ENCODE results near the gene PCDH1. TPM values are rescaled to one million over a fixed set of nuclear protein-coding genes. Genes with fewer than 3 reads are reported as not detected.
A peak's percentile ranks its signal among the peaks of the same experiment; 100 is the strongest.

The PCDH1 gene
- total and polyA plus RNA-seq, 2 of the 13 experiments (the other 11 are each of a cell fraction or from before 2014, with no cell fraction given): 0.11 to 0.83 TPM

DNA sequence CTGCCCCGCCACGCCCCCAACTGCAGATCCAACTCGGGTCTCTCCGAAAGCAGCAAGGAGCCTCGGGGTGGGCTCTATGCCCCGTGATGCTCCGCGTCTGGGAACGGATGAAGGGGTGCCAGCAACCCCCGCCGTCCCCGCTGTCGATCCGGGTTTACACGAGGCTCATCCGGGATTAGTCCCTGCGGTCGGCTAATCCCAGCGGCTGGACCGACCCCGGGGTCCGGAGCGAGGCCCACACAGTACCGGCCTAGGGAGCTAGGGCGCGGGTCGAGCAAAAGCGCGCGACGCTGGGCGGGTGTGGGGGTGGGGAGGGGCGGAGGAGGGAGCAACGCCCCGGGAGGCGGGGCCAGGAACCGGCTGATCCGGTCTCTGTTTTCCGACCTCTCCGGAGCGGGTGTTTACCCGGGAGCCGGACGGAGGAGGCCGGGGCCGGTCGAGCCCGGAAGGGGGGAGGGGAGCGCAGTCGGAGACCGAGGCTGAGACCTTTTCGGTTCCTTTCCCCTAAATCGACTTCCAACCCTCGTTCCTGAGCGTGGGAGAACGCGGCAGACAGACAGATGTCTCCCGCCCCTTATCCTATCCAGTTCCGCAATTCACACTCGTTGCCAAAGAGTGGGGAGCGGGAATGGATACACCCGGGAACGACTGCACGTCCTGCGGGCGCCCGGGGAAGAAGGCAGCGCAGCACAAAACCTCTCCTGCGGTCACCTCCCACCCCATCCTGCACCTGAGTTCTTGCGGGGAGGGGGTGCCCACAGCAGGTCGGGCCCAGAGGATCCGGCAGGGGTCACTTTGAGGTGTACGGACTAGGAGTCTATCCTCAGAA, 28.6 kb downstream of the PCDH1 start (continued):
- TF ChIP-seq, protein P1, sequence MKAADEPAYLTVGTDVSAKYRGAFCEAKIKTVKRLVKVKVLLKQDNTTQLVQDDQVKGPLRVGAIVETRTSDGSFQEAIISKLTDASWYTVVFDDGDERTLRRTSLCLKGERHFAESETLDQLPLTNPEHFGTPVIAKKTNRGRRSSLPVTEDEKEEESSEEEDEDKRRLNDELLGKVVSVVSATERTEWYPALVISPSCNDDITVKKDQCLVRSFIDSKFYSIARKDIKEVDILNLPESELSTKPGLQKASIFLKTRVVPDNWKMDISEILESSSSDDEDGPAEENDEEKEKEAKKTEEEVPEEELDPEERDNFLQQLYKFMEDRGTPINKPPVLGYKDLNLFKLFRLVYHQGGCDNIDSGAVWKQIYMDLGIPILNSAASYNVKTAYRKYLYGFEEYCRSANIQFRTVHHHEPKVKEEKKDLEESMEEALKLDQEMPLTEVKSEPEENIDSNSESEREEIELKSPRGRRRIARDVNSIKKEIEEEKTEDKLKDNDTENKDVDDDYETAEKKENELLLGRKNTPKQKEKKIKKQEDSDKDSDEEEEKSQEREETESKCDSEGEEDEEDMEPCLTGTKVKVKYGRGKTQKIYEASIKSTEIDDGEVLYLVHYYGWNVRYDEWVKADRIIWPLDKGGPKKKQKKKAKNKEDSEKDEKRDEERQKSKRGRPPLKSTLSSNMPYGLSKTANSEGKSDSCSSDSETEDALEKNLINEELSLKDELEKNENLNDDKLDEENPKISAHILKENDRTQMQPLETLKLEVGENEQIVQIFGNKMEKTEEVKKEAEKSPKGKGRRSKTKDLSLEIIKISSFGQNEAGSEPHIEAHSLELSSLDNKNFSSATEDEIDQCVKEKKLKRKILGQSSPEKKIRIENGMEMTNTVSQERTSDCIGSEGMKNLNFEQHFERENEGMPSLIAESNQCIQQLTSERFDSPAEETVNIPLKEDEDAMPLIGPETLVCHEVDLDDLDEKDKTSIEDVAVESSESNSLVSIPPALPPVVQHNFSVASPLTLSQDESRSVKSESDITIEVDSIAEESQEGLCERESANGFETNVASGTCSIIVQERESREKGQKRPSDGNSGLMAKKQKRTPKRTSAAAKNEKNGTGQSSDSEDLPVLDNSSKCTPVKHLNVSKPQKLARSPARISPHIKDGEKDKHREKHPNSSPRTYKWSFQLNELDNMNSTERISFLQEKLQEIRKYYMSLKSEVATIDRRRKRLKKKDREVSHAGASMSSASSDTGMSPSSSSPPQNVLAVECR (CRISPR knock-in tag; IDR thresholded peaks at IDR 0.05; ENCODE audit: borderline replicate concordance): peak; percentile 72; the same call in 1 of the 2 replicates
- TF ChIP-seq, protein P2, sequence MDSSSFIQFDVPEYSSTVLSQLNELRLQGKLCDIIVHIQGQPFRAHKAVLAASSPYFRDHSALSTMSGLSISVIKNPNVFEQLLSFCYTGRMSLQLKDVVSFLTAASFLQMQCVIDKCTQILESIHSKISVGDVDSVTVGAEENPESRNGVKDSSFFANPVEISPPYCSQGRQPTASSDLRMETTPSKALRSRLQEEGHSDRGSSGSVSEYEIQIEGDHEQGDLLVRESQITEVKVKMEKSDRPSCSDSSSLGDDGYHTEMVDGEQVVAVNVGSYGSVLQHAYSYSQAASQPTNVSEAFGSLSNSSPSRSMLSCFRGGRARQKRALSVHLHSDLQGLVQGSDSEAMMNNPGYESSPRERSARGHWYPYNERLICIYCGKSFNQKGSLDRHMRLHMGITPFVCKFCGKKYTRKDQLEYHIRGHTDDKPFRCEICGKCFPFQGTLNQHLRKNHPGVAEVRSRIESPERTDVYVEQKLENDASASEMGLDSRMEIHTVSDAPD (CRISPR knock-in tag; IDR thresholded peaks at IDR 0.05): no peak
- TF ChIP-seq PHF5A (CRISPR knock-in tag; IDR thresholded peaks at IDR 0.05; ENCODE audit: low read depth, unreplicated experiment) (no peak), ZNF10 (CRISPR knock-in tag; IDR thresholded peaks at IDR 0.05; ENCODE audit: borderline replicate concordance, low read depth) (no peak)
- TF ChIP-seq, protein P3, sequence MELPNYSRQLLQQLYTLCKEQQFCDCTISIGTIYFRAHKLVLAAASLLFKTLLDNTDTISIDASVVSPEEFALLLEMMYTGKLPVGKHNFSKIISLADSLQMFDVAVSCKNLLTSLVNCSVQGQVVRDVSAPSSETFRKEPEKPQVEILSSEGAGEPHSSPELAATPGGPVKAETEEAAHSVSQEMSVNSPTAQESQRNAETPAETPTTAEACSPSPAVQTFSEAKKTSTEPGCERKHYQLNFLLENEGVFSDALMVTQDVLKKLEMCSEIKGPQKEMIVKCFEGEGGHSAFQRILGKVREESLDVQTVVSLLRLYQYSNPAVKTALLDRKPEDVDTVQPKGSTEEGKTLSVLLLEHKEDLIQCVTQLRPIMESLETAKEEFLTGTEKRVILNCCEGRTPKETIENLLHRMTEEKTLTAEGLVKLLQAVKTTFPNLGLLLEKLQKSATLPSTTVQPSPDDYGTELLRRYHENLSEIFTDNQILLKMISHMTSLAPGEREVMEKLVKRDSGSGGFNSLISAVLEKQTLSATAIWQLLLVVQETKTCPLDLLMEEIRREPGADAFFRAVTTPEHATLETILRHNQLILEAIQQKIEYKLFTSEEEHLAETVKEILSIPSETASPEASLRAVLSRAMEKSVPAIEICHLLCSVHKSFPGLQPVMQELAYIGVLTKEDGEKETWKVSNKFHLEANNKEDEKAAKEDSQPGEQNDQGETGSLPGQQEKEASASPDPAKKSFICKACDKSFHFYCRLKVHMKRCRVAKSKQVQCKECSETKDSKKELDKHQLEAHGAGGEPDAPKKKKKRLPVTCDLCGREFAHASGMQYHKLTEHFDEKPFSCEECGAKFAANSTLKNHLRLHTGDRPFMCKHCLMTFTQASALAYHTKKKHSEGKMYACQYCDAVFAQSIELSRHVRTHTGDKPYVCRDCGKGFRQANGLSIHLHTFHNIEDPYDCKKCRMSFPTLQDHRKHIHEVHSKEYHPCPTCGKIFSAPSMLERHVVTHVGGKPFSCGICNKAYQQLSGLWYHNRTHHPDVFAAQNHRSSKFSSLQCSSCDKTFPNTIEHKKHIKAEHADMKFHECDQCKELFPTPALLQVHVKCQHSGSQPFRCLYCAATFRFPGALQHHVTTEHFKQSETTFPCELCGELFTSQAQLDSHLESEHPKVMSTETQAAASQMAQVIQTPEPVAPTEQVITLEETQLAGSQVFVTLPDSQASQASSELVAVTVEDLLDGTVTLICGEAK (IDR thresholded peaks at IDR 0.05): no peak
- TF ChIP-seq, protein P3 (CRISPR knock-in tag; IDR thresholded peaks at IDR 0.05): no peak
- TF ChIP-seq, protein P4, sequence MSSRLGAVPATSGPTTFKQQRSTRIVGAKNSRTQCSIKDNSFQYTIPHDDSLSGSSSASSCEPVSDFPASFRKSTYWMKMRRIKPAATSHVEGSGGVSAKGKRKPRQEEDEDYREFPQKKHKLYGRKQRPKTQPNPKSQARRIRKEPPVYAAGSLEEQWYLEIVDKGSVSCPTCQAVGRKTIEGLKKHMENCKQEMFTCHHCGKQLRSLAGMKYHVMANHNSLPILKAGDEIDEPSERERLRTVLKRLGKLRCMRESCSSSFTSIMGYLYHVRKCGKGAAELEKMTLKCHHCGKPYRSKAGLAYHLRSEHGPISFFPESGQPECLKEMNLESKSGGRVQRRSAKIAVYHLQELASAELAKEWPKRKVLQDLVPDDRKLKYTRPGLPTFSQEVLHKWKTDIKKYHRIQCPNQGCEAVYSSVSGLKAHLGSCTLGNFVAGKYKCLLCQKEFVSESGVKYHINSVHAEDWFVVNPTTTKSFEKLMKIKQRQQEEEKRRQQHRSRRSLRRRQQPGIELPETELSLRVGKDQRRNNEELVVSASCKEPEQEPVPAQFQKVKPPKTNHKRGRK (CRISPR knock-in tag; IDR thresholded peaks at IDR 0.05): no peak
